ENCODE measurements around the gene HOXC9.
A peak's percentile ranks its signal among the peaks of the same experiment; 100 is the strongest.

The HOXC9 gene

DNA sequence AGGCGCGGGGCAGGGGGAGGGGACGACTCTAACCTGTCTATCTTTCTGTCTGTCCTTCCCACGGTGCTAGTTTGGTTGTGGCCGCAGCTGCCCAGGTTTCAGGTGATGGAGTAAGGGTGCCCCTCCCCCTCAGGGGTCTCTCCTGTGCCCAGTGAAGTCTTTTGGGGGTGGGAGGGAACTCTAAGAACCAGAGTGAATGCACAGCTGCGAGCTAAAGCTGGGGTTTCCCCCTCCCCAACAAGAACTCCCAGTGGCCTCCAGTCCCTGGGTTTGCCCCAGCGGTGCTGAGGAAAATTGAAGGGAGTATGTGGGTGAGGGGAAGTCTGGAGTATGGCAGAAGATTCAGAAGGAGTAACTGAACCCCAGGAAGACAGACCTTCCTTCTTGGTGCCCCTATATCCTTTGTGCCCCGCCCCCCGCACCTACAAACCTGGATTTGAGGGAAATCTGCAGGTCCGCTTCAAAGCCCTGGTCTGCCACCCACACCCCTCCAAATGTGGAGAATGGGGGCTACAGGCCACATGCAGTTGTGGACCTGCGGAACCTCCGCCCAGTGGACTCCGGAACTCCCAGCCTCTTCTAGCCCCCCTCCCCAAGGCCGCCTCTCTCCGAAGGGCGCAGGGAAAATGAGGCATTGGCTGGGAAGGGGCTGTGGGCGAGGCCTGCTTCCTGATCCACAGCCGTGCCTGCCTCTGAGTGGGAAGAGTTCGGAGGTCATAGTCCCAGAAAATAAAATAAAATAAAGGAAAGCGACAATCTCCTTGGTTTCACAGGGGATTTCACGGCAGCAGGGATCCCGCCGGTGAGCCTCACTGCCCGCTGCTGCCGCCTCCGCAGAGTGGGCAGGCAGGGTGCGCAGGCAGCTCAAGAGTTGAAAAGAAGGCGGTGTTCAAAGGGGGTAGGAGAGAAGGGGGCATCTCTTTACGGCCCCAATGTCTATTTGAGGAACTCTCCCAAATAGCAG lies 3.4 kb upstream of the HOXC9 start:
- Histone ChIP-seq H3K27ac (ENCODE audit: low read depth in 2 of 2, low read length in 2 of 2) (no peak overlapping the region), H3K4me3 (ENCODE audit: low read length in 2 of 2) (peak overlapping the region; percentile 56 to 63), H3K36me3 (ENCODE audit: control insufficient read depth in 2 of 2, insufficient read depth in 2 of 2, low read length in 2 of 2) (no peaks in the 10 kb centered on the region), H3K9me3 (ENCODE audit: control insufficient read depth in 2 of 2, low read length in 2 of 2) (no peaks in the 10 kb centered on the region), H3K27me3 (ENCODE audit: control insufficient read depth in 2 of 2, insufficient read depth in 2 of 2, low read length in 2 of 2) (peaks cover 86 to 94% of the 10 kb centered on the region in 2 donors), H3K9ac (ENCODE audit: low read depth in 1 of 2, low read length in 2 of 2) (no peak overlapping the region), H3K4me1 (ENCODE audit: control insufficient read depth in 2 of 2, insufficient read depth in 2 of 2, low read length in 2 of 2) (peaks cover 18 to 20% of the 10 kb centered on the region in 2 donors)

DNA sequence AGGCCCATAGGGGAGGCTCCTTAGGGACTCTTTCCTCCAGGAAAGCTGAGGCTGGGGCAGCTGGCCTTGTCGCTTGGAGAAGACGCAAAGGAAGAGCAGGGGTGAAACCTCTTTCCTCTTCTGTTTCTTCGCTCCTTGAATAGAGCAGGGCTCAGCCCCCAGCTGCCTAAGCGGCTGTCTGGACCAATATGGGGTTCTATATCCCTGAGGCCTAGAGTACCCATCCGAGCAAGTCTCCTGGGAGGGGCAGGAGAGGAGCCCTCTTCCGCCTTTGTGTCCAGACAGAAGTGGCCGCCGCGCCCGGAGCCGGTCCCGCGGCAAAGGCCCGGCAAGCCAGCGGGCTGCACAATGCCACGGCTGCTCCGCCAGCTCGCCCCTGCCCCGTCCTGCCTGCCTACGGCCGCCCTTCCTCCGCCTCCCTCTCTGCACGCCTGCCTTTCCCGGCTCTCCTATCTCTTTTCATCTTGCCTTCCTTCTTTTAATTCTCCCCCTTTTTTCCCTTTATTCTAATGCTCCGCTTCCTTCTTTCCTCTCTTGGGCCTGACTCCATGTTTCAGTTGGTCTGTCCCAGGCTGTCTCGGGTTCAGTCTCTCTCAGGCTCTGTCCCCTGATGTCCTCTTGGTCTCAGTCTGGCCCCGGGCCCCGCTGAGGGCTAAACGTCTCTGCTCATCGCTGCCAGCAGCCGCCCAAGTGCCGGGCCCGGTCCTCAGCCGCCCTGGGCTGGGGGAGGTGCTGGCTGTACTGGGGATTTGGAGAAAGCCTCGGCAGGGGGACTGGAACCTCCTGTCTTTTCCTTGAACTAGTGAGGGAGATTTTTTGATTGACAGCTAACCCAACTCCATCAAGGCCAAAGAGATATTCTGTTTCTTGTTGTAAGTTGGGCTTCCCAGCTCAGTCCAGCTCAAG lies 2.5 kb upstream of the HOXC9 start:
- Histone ChIP-seq H3K9ac (ENCODE audit: low read depth in 1 of 2, low read length in 2 of 2) (no peak overlapping the region), H3K4me3 (ENCODE audit: low read length in 2 of 2) (no peak overlapping the region), H3K9me3 (ENCODE audit: control insufficient read depth in 2 of 2, low read length in 2 of 2) (no peaks in the 10 kb centered on the region), H3K27ac (ENCODE audit: low read depth in 2 of 2, low read length in 2 of 2) (no peak overlapping the region), H3K4me1 (ENCODE audit: control insufficient read depth in 2 of 2, insufficient read depth in 2 of 2, low read length in 2 of 2) (peaks cover 18 to 20% of the 10 kb centered on the region in 2 donors), H3K27me3 (ENCODE audit: control insufficient read depth in 2 of 2, insufficient read depth in 2 of 2, low read length in 2 of 2) (peaks cover 84 to 92% of the 10 kb centered on the region in 2 donors), H3K36me3 (ENCODE audit: control insufficient read depth in 2 of 2, insufficient read depth in 2 of 2, low read length in 2 of 2) (no peaks in the 10 kb centered on the region)

- Histone ChIP-seq H3K27ac (ENCODE audit: low read depth in 2 of 2, low read length in 2 of 2) (no peak overlapping the region), H3K9ac (ENCODE audit: low read depth in 1 of 2, low read length in 2 of 2) (no peak overlapping the region), H3K4me1 (ENCODE audit: control insufficient read depth in 2 of 2, insufficient read depth in 2 of 2, low read length in 2 of 2) (peaks cover 18 to 20% of the 10 kb centered on the region in 2 donors), H3K4me3 (ENCODE audit: low read length in 2 of 2) (no peak overlapping the region), H3K36me3 (ENCODE audit: control insufficient read depth in 2 of 2, insufficient read depth in 2 of 2, low read length in 2 of 2) (no peaks in the 10 kb centered on the region), H3K9me3 (ENCODE audit: control insufficient read depth in 2 of 2, low read length in 2 of 2) (no peaks in the 10 kb centered on the region), H3K27me3 (ENCODE audit: control insufficient read depth in 2 of 2, insufficient read depth in 2 of 2, low read length in 2 of 2) (peaks cover 85 to 92% of the 10 kb centered on the region in 2 donors)
Observed at GRCh38 chr12:53998110-53998899, 1.7 kb upstream of the HOXC9 start.

- H3K4me1 ChIP-seq (ENCODE audit: control insufficient read depth in 2 of 2, insufficient read depth in 2 of 2, low read length in 2 of 2): peaks cover 18 to 20% of the 10 kb centered on the region in 2 donors
Observed at GRCh38 chr12:53998900-53999236, 1.1 kb upstream of the HOXC9 start.

DNA sequence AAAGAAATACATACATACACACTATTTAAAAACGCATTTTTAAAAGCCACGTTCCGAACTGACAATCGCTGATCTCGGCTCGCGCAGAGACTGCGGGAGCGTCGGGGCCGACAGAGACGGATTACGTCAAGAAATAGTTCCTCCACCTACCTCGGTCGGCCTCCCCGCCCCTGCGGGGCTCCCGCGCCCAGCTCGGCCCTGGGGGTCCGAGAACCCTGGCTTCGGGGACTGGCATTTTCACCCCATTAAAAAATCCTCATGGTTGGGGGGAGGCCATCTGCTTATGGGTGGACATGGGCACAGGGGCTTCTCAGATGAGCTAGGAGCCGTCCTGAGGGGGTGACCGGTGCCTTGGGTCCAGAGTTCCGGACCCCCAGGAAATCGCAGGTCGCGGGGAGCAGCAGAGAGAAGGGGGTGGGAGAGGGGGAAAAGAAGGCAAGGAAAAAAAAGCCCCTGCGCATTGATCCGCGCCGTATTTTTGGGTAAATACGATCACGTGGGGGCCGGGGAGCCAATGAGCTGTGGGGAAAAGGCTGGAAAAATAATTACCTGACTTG lies 324 bp upstream of the HOXC9 start:
- H3K27ac ChIP-seq (ENCODE audit: low read depth in 2 of 2, low read length in 2 of 2): no peak overlapping the region
- H3K4me1 ChIP-seq (ENCODE audit: control insufficient read depth in 2 of 2, insufficient read depth in 2 of 2, low read length in 2 of 2): peaks cover 15 to 18% of the 10 kb centered on the region in 2 donors
- H3K4me3 ChIP-seq (ENCODE audit: low read length in 2 of 2): no peak overlapping the region
- H3K27me3 ChIP-seq (ENCODE audit: control insufficient read depth in 2 of 2, insufficient read depth in 2 of 2, low read length in 2 of 2): peaks cover 82 to 91% of the 10 kb centered on the region in 2 donors
- no peaks in the 10 kb centered on the region for H3K9me3 ChIP-seq (ENCODE audit: control insufficient read depth in 2 of 2, low read length in 2 of 2)
- H3K36me3 ChIP-seq (ENCODE audit: control insufficient read depth in 2 of 2, insufficient read depth in 2 of 2, low read length in 2 of 2): no peaks in the 10 kb centered on the region
- no peak overlapping the region for H3K9ac ChIP-seq (ENCODE audit: low read depth in 1 of 2, low read length in 2 of 2)

More at GRCh38 chr12:53998900-53999236, 1.1 kb upstream of the HOXC9 start:
- no peaks in the 10 kb centered on the region for H3K36me3 ChIP-seq (ENCODE audit: control insufficient read depth in 2 of 2, insufficient read depth in 2 of 2, low read length in 2 of 2)
- no peak overlapping the region for H3K9ac ChIP-seq (ENCODE audit: low read depth in 1 of 2, low read length in 2 of 2)
- H3K27ac ChIP-seq (ENCODE audit: low read depth in 2 of 2, low read length in 2 of 2): no peak overlapping the region
- no peak overlapping the region for H3K4me3 ChIP-seq (ENCODE audit: low read length in 2 of 2)
- H3K27me3 ChIP-seq (ENCODE audit: control insufficient read depth in 2 of 2, insufficient read depth in 2 of 2, low read length in 2 of 2): peaks cover 85 to 91% of the 10 kb centered on the region in 2 donors
- H3K9me3 ChIP-seq (ENCODE audit: control insufficient read depth in 2 of 2, low read length in 2 of 2): no peaks in the 10 kb centered on the region

DNA sequence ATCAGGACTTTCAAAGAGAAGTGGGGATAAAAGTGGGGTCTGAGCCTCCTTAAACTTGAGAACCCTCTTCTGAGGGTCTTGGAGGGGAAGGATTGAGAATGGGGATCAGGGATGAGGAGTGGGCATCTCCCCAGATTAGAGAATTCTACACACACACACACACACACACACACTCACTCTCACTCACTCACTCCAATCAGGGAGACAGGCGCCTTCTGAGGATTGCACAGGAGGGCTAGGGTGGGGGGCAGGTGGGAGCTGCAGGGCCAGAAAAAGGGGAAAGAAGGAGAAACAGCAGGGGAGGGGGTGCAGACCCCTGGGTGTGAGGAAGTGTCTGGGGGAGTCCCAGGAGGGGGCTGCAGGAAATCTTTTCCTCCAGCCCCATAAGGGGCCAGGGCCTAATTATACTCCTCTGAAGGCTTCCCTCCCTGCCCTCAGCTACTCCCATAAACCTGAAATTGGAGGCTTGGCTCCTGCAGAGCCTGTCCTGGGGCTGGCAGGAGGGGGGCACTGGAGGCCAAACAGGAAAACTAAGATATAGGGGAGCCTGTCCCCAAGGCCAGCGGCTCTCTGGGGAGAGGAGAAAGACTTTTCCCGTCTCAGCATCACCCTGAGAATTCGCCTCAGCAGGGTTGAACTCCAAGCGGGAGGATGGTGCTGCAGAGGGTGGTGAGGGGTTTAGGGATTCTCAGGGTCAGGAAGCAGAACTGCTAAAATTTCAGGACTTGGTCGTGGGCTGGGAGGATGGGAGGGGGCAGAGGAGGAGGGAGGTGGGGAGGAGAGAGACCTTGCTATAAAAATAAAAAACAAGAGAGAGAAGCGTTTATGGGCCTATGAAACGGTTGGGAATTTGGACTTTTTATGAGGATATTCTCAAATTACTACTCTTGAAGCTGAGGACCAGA lies 1.6 kb downstream of the HOXC9 start:
- Histone ChIP-seq H3K27ac (ENCODE audit: low read depth in 2 of 2, low read length in 2 of 2) (no peak overlapping the region), H3K4me1 (ENCODE audit: control insufficient read depth in 2 of 2, insufficient read depth in 2 of 2, low read length in 2 of 2) (peaks cover 3 to 11% of the 10 kb centered on the region in 2 donors), H3K27me3 (ENCODE audit: control insufficient read depth in 2 of 2, insufficient read depth in 2 of 2, low read length in 2 of 2) (peaks cover 81 to 91% of the 10 kb centered on the region in 2 donors), H3K9ac (ENCODE audit: low read depth in 1 of 2, low read length in 2 of 2) (no peak overlapping the region), H3K36me3 (ENCODE audit: control insufficient read depth in 2 of 2, insufficient read depth in 2 of 2, low read length in 2 of 2) (no peaks in the 10 kb centered on the region), H3K4me3 (ENCODE audit: low read length in 2 of 2) (no peak overlapping the region), H3K9me3 (ENCODE audit: control insufficient read depth in 2 of 2, low read length in 2 of 2) (no peaks in the 10 kb centered on the region)

- Histone ChIP-seq H3K4me3 (ENCODE audit: low read length in 2 of 2) (no peak overlapping the region), H3K27ac (ENCODE audit: low read depth in 2 of 2, low read length in 2 of 2) (no peak overlapping the region), H3K9ac (ENCODE audit: low read depth in 1 of 2, low read length in 2 of 2) (no peak overlapping the region), H3K4me1 (ENCODE audit: control insufficient read depth in 2 of 2, insufficient read depth in 2 of 2, low read length in 2 of 2) (peaks cover 3 to 11% of the 10 kb centered on the region in 2 donors), H3K36me3 (ENCODE audit: control insufficient read depth in 2 of 2, insufficient read depth in 2 of 2, low read length in 2 of 2) (no peaks in the 10 kb centered on the region), H3K27me3 (ENCODE audit: control insufficient read depth in 2 of 2, insufficient read depth in 2 of 2, low read length in 2 of 2) (peaks cover 83 to 91% of the 10 kb centered on the region in 2 donors), H3K9me3 (ENCODE audit: control insufficient read depth in 2 of 2, low read length in 2 of 2) (no peaks in the 10 kb centered on the region)
Observed at GRCh38 chr12:54002278-54002914, 2.4 kb downstream of the HOXC9 start.

GRCh38 chr12:54002915-54003389 lies 3.0 kb downstream of the HOXC9 start:
- Histone ChIP-seq H3K4me3 (ENCODE audit: low read length in 2 of 2) (no peak overlapping the region), H3K27me3 (ENCODE audit: control insufficient read depth in 2 of 2, insufficient read depth in 2 of 2, low read length in 2 of 2) (peaks cover 83 to 90% of the 10 kb centered on the region in 2 donors), H3K9ac (ENCODE audit: low read depth in 1 of 2, low read length in 2 of 2) (no peak overlapping the region), H3K27ac (ENCODE audit: low read depth in 2 of 2, low read length in 2 of 2) (no peak overlapping the region), H3K9me3 (ENCODE audit: control insufficient read depth in 2 of 2, low read length in 2 of 2) (no peaks in the 10 kb centered on the region), H3K4me1 (ENCODE audit: control insufficient read depth in 2 of 2, insufficient read depth in 2 of 2, low read length in 2 of 2) (peaks cover 3 to 11% of the 10 kb centered on the region in 2 donors), H3K36me3 (ENCODE audit: control insufficient read depth in 2 of 2, insufficient read depth in 2 of 2, low read length in 2 of 2) (no peaks in the 10 kb centered on the region)
